Colonic mucosa (tissue), 4 donors: ENCODE measurements around the gene FIP1L1. TPM values are rescaled to one million over a fixed set of nuclear protein-coding genes. Genes with fewer than 3 reads are reported as not detected.
"Not testable (repeated sequence)": the region's sequence is repeated elsewhere in the genome, so short reads cannot be mapped to it uniquely, and the experiment has no call there.

Experiments used
- DNase-seq: peaks from one replicate; pipeline ENCODE4 v3.0.0-alpha.2; 2020
- H3K27ac ChIP-seq: fragments of 200-600 bp; one replicate; pipeline ENCODE4 v1.8.0; 2021
- H3K27me3 ChIP-seq: fragments of 200-600 bp; one replicate; pipeline ENCODE4 v1.8.0; 2021
- H3K36me3 ChIP-seq: fragments of 200-600 bp; one replicate; pipeline ENCODE4 v1.8.0; 2021
- H3K4me1 ChIP-seq: fragments of 200-600 bp; one replicate; pipeline ENCODE4 v1.8.0; 2021; ENCODE audit warnings: mild to moderate bottlenecking
- H3K4me3 ChIP-seq: fragments of 200-600 bp; one replicate; pipeline ENCODE4 v1.8.0; 2021
- H3K9ac ChIP-seq, 2 donors: one replicate each; pipeline ENCODE4 v1.7.0; 2013; ENCODE audit warnings: control low read depth in 2 of 2, low read depth in 2 of 2, low read length in 2 of 2
- H3K9me3 ChIP-seq: fragments of 200-600 bp; one replicate; pipeline ENCODE4 v1.8.0; 2021
- CTCF ChIP-seq: fragments of 200-600 bp; IDR thresholded peaks from one replicate; pipeline ENCODE4 v1.8.0; 2022; ENCODE audit warnings: antibody characterized with exemption, mild to moderate bottlenecking
- intact Hi-C: fragments of 100-400 bp; cut with DNase I; formaldehyde crosslinking; loops from one replicate; pipeline ENCODE4 v1.14.1; 2022
- total RNA-seq, 2 donors: library from RNA; stranded (reverse); fragmentation: NEBNext Ultra II Directional in 1 of 2; extraction: Animal tissue kit (Norgen Biotek cat#: 25700) in 1 of 2; gene quantifications; one replicate each; pipeline ENCODE4 v1.2.1, GENCODE V29; 2021
- donor health status: healthy.
- donor health status: DM: no; HTN: no; CAD: no.
- donor health status: DM: no; HTN: no; CAD: no.

FIP1L1 gene
- total RNA-seq, 2 donors from 2014 or later = 38.8 to 46.6 TPM

DNA sequence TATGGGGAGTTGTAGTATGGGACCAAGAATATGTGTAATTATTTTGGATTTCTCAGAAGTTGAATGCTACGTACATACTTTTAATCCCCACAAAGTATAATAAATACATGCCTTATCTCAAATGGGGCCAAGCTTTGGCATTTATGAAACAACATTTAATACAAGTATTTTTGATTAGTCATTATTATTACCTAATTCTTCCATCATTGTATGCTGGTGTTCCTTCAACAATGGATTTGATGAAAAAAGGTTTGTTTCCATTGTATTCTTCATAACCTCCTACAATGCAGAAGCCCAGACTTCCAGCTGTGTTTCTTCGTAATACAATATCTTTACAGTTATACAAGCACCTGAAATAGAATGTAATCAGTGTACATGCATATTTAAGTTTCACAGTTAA is 83.8 kb downstream of the FIP1L1 start:
- H3K27ac ChIP-seq = no peak overlapping the region
- H3K36me3 ChIP-seq = peaks cover 5% of the 10 kb centered on the region
- H3K9ac ChIP-seq = no peak overlapping the region
- H3K4me1 ChIP-seq = no peaks in the 10 kb centered on the region
- intact Hi-C loops = no loop called here
- no peak for DNase-seq
- H3K9me3 ChIP-seq = no peaks in the 10 kb centered on the region
- no peaks in the 10 kb centered on the region for H3K27me3 ChIP-seq
- no peak for TF ChIP-seq CTCF
- no peak overlapping the region for H3K4me3 ChIP-seq

DNA sequence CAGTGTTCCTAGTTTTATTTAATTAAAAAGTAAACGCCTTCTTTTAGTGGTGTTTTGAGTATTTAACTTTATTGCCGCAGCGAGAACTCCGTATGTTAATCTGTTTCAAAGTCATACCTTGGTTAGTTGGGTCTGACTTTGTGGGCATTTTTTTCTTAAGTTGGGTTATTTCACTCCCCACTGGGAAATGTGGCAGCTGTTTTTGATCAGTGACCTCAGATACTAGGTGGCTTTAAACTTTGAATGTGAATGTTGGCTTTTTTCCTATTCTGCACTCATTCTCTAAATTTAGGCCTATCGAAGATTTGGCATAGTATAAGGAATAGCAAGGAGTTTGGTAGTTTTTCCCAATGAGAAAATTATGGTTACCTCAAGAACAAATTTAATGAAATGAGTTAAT is 85.9 kb downstream of the FIP1L1 start:
- H3K4me1 ChIP-seq = no peaks in the 10 kb centered on the region
- intact Hi-C loops = no loop called here
- H3K36me3 ChIP-seq = peaks cover 5% of the 10 kb centered on the region
- H3K9me3 ChIP-seq = no peaks in the 10 kb centered on the region
- no peak overlapping the region for H3K4me3 ChIP-seq
- no peaks in the 10 kb centered on the region for H3K27me3 ChIP-seq
- DNase-seq = no peak
- TF ChIP-seq CTCF = no peak
- H3K27ac ChIP-seq = no peak overlapping the region
- no peak overlapping the region for H3K9ac ChIP-seq

- no peak overlapping the region for H3K4me3 ChIP-seq
- no peak overlapping the region for H3K9ac ChIP-seq
- TF ChIP-seq CTCF = no peak
Observed at GRCh38 chr4:53465281-53465680, 87.8 kb downstream of the FIP1L1 start.

GRCh38 chr4:53465891-53466290 is 88.5 kb downstream of the FIP1L1 start:
- Histone ChIP-seq H3K9ac (no peak overlapping the region), H3K27ac (no peak overlapping the region), H3K4me1 (no peaks in the 10 kb centered on the region), H3K9me3 (no peaks in the 10 kb centered on the region), H3K36me3 (no peaks in the 10 kb centered on the region), H3K27me3 (no peaks in the 10 kb centered on the region), H3K4me3 (no peak overlapping the region)
- intact Hi-C loops = no loop called here
- TF ChIP-seq CTCF = no peak
- DNase-seq = no peak

More at GRCh38 chr4:53465281-53465680, 87.8 kb downstream of the FIP1L1 start:
- Histone ChIP-seq H3K9me3 (no peaks in the 10 kb centered on the region), H3K27me3 (no peaks in the 10 kb centered on the region), H3K27ac (no peak overlapping the region), H3K4me1 (no peaks in the 10 kb centered on the region), H3K36me3 (peaks cover 2% of the 10 kb centered on the region)
- no peak for DNase-seq
- intact Hi-C loops = no loop called here

DNA sequence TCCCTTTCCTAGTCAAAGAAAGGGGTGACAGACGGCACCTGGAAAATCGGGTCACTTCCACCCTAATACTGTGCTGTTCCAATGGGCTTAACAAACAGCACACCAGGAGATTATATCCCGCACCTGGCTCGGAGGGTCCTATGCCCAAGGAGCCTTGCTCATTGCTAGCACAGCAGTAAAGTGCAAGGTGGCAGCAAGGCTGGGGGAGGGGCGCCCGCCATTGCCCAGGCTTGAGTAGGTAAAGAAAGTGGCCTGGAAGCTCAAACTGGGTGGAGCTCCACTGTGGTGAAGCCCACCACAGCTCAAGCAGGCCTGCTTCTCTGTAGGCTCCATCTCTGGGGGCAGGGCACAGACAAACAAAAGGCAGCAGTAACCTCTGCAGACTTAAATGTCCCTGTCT is 89.1 kb downstream of the FIP1L1 start:
- H3K27me3 ChIP-seq, H3K4me1 ChIP-seq, H3K36me3 ChIP-seq, H3K9ac ChIP-seq, H3K9me3 ChIP-seq, intact Hi-C loops, H3K27ac ChIP-seq, H3K4me3 ChIP-seq, DNase-seq: not testable (repeated sequence)

DNA sequence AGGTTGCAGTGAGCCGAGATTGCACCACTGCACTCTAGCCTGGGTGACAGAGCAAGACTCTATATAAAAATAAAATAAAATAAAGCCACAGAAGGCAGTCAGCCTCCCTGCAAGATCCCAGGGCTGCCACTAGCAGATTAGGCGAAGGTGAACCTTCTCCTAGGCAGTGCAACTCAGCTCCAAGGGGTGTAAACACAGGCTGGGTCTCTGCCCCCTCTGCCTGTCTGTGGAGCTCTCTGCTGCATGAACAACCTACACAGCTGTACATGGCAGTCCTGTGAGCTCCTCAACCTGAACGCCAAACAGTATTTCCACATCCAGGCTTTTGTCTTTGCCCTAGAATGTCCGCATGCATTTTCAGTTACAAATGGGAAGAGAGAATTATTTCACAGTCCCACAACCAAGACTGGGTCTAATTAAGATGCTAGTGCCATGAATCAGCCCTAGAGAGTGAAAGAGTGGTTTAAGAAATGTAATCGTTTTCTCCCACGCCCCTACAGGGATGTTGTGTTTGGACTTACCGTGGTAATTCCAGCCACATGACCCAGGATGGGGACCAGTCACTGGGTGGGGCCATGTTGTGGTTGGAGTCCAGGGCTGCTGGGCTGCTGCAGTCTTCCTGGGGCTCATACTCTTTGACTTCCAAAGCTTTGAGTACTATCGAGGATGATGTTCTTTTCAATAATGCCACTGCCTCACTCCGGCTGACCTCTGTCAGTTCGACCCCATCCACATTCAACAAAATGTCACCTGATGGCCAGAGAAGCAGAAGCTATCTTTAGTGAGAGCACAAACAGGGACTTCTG is 99.0 kb downstream of the FIP1L1 start:
- intact Hi-C loops = no loop called here
- no peak for TF ChIP-seq CTCF

More for the DNA sequence above, 99.0 kb downstream of the FIP1L1 start:
- Histone ChIP-seq H3K36me3 (no peaks in the 10 kb centered on the region), H3K9ac (no peak overlapping the region), H3K4me3 (no peak overlapping the region), H3K27me3 (no peaks in the 10 kb centered on the region), H3K9me3 (no peaks in the 10 kb centered on the region), H3K4me1 (no peaks in the 10 kb centered on the region), H3K27ac (no peak overlapping the region)
- DNase-seq = no peak
